SK-N-SH (cell line): ENCODE data around the gene SLC24A3. TPM values are rescaled to one million over a fixed set of nuclear protein-coding genes. Genes with fewer than 3 reads are reported as not detected.

Experiments used
- CTCF ChIA-PET: fragments of 300-600, 350-600 bp; formaldehyde crosslinking; extraction: SDS; loops from one replicate; lab custom pipeline; 2021; lab: Yijun Ruan, JAX
- POLR2A ChIA-PET: fragments of 350-600 bp; sonication (Branson Sonifier 250); formaldehyde crosslinking; extraction: SDS; loops from one replicate; lab custom pipeline; 2020; ENCODE audit warnings: antibody characterized with exemption, inconsistent platforms; lab: Yijun Ruan, JAX
- DNase-seq: peaks from one replicate; pipeline ENCODE4 v3.0.0; 2012
- H2AFZ ChIP-seq: fragments of 200-600 bp; sonication (generic); 2 replicates; pipeline ENCODE4 v1.8.1; 2016; ENCODE audit warnings: antibody characterized with exemption, mild to moderate bottlenecking, low read depth
- H3F3A ChIP-seq: fragments of 200-600 bp; sonication (generic); replicated peaks from 2 replicates; pipeline ENCODE3; 2016; ENCODE audit warnings: antibody characterized with exemption, mild to moderate bottlenecking; ENCODE audit not compliant: insufficient read depth
- H3K27ac ChIP-seq, 2 experiments: fragments of 200-500 bp in 1 of 2; fragments of 200-600 bp in 1 of 2; sonication (Bioruptor generic) in 1 of 2; sonication (generic), shearing (Covaris generic) in 1 of 2; 2 replicates each; pipeline versions ENCODE4 v1.5.1 to v1.6.1; 2014 to 2016; ENCODE audit warnings: low read depth in 2 of 2, inconsistent platforms in 1 of 2, low read length in 1 of 2, mild to moderate bottlenecking in 1 of 2, mixed read lengths in 1 of 2
- H3K27me3 ChIP-seq: fragments of 200-600 bp; sonication (generic), shearing (Covaris generic); 2 replicates; pipeline ENCODE4 v1.6.1; 2016; ENCODE audit warnings: mixed run types; ENCODE audit not compliant: insufficient read depth
- H3K36me3 ChIP-seq, 2 experiments: fragments of 200-500 bp in 1 of 2; fragments of 200-600 bp in 1 of 2; sonication (Bioruptor generic) in 1 of 2; sonication (generic) in 1 of 2; replicated peaks in 1 of 2; 2 replicates each; pipeline versions ENCODE3 to v1.5.1; 2014 to 2016; ENCODE audit warnings: low read length in 1 of 2, mild to moderate bottlenecking in 1 of 2; ENCODE audit not compliant: insufficient read depth in 2 of 2, control insufficient read depth in 1 of 2
- H3K4me1 ChIP-seq, 2 experiments: fragments of 200-500 bp in 1 of 2; fragments of 200-600 bp in 1 of 2; sonication (Bioruptor generic) in 1 of 2; sonication (generic), shearing (Covaris generic) in 1 of 2; 2 replicates each; pipeline versions ENCODE4 v1.5.1 to v1.6.1; 2014 to 2016; ENCODE audit warnings: low read depth in 1 of 2, low read length in 1 of 2, mixed run types in 1 of 2; ENCODE audit not compliant: insufficient read depth in 2 of 2, control insufficient read depth in 1 of 2
- H3K4me2 ChIP-seq: fragments of 200-600 bp; sonication (generic), shearing (Covaris generic); 2 replicates; pipeline ENCODE4 v1.6.1; 2017; ENCODE audit warnings: mixed run types
- H3K4me3 ChIP-seq, 2 experiments: fragments of 200-500 bp in 1 of 2; fragments of 200-600 bp in 1 of 2; sonication (Bioruptor generic) in 1 of 2; sonication (generic), shearing (Covaris generic) in 1 of 2; 2 replicates each; pipeline versions ENCODE4 v1.5.1 to v1.8.1; 2014 to 2016; ENCODE audit warnings: low read depth in 2 of 2, inconsistent platforms in 1 of 2, low read length in 1 of 2, mild to moderate bottlenecking in 1 of 2, mixed read lengths in 1 of 2, moderate library complexity in 1 of 2
- H3K79me2 ChIP-seq: fragments of 200-600 bp; sonication (generic); 2 replicates; pipeline ENCODE4 v1.8.1; 2017; ENCODE audit warnings: mild to moderate bottlenecking; ENCODE audit not compliant: insufficient read depth
- H3K9ac ChIP-seq: fragments of 200-600 bp; sonication (generic); 2 replicates; pipeline ENCODE4 v1.6.1; 2017; ENCODE audit warnings: mixed run types
- H3K9me2 ChIP-seq: fragments of 200-600 bp; sonication (generic); 2 replicates; pipeline ENCODE4 v1.6.1; 2017; ENCODE audit warnings: mixed run types
- H3K9me3 ChIP-seq: fragments of 200-600 bp; sonication (generic); 2 replicates; pipeline ENCODE4 v1.6.1; 2017; ENCODE audit warnings: mixed run types, mild to moderate bottlenecking, moderate library complexity
- H4K20me1 ChIP-seq: fragments of 200-600 bp; sonication (generic); 2 replicates; pipeline ENCODE4 v1.6.1; 2017; ENCODE audit warnings: mild to moderate bottlenecking, mixed run types; ENCODE audit not compliant: insufficient read depth
- EP300 ChIP-seq, 2 experiments: IDR thresholded peaks; 2 replicates each; pipeline versions ENCODE4 v1.4.0 to v1.6.1; 2012; ENCODE audit warnings: borderline replicate concordance in 1 of 2, low read depth in 1 of 2, low read length in 1 of 2
- EZH2phosphoT487 ChIP-seq: fragments of 200-600 bp; sonication (generic); IDR thresholded peaks from 2 replicates; pipeline ENCODE4 v1.6.1; 2017; ENCODE audit warnings: low read depth, mixed run types, mild to moderate bottlenecking, antibody characterized with exemption, moderate library complexity, borderline replicate concordance
- FOSL2 ChIP-seq: IDR thresholded peaks from 2 replicates; pipeline ENCODE4 v1.4.0; 2012; ENCODE audit warnings: low read depth, mild to moderate bottlenecking, moderate library complexity, borderline replicate concordance
- FOXJ3 ChIP-seq: sonication (generic); formaldehyde crosslinking; IDR thresholded peaks from 2 replicates; pipeline ENCODE4 v1.5.1; 2020; ENCODE audit warnings: mild to moderate bottlenecking, missing genetic modification reagents
- FOXM1 ChIP-seq: IDR thresholded peaks from 2 replicates; pipeline ENCODE4 v1.4.0; 2012; ENCODE audit warnings: low read depth, mild to moderate bottlenecking
- IRF3 ChIP-seq: fragments of 150-350 bp; IDR thresholded peaks from 2 replicates; pipeline ENCODE4 v1.6.1; 2016; ENCODE audit warnings: mild to moderate bottlenecking, low read depth, low read length
- NFIC ChIP-seq: IDR thresholded peaks from 2 replicates; pipeline ENCODE4 v1.4.0; 2012; ENCODE audit warnings: borderline replicate concordance
- NRF1 ChIP-seq: IDR thresholded peaks from 2 replicates; pipeline ENCODE4 v1.6.1; 2012; ENCODE audit warnings: low read depth, mild to moderate bottlenecking, low read length
- POLR2AphosphoS5 ChIP-seq: IDR thresholded peaks from 2 replicates; pipeline ENCODE4 v1.6.1; 2012; ENCODE audit warnings: low read depth, low read length
- RAD21 ChIP-seq: IDR thresholded peaks from 2 replicates; pipeline ENCODE4 v1.6.1; 2012; ENCODE audit warnings: mild to moderate bottlenecking, low read length
- RCOR1 ChIP-seq: fragments of 150-350 bp; IDR thresholded peaks from 2 replicates; pipeline ENCODE4 v1.6.1; 2017; ENCODE audit warnings: antibody characterized with exemption, low read length
- REST ChIP-seq: IDR thresholded peaks from 2 replicates; pipeline ENCODE4 v1.6.1; 2012; ENCODE audit warnings: mild to moderate bottlenecking, low read depth, low read length, moderate library complexity
- RXRA ChIP-seq: IDR thresholded peaks from 2 replicates; pipeline ENCODE4 v1.4.0; 2012; ENCODE audit warnings: low read depth, mild to moderate bottlenecking, borderline replicate concordance
- SIN3A ChIP-seq: IDR thresholded peaks from 2 replicates; pipeline ENCODE4 v1.6.1; 2012; ENCODE audit warnings: low read depth, mild to moderate bottlenecking, low read length, moderate library complexity, borderline replicate concordance
- TEAD4 ChIP-seq: IDR thresholded peaks from 2 replicates; pipeline ENCODE4 v1.4.0; 2012; ENCODE audit warnings: mild to moderate bottlenecking, borderline replicate concordance; ENCODE audit not compliant: insufficient read depth
- ZBTB33 ChIP-seq: IDR thresholded peaks from 2 replicates; pipeline ENCODE4 v1.4.0; 2012; ENCODE audit warnings: low read depth, borderline replicate concordance
- WGBS: methylation state at CpG from one replicate; pipeline ENCODE4 v1.1.6; 2017; ENCODE audit warnings: low lambda C conversion rate; 5-methylcytosine and 5-hydroxymethylcytosine counted together
- polyA plus RNA-seq, 3 experiments: library from polyadenylated mRNA; depleted of rRNA; stranded (reverse); fragments of >200 nt; gene quantifications; 2 replicates each; pipeline ENCODE4 v1.2.3, GENCODE V29; 2012

SLC24A3 gene
- polyA plus RNA-seq, 1 of the 3 experiments (the other 2 are of a cell fraction) = not detected

GRCh38 chr20:19683822-19684221, 471.4 kb downstream of the SLC24A3 start:
- 21% methylated on average over 3 of the region's 3 CpGs for WGBS
- DNase-seq = no peak
- CTCF ChIA-PET = interaction anchor here (0.9 to 4.9 kb wide), 3 partner anchors 9 to 311 kb away, joined by 3 to 14 read pairs (median 12); no protein-coding TSS in a partner anchor
- H3K36me3 ChIP-seq = no peaks in the 10 kb centered on the region
- no peak overlapping the region for H3K9ac ChIP-seq
- no peaks in the 10 kb centered on the region for H3K79me2 ChIP-seq
- TF ChIP-seq IRF3 (no peak), TEAD4 (no peak), EP300 (IDR thresholded peaks at IDR 0.05; ENCODE audit: borderline replicate concordance in 1 of 2, low read depth in 1 of 2, low read length in 1 of 2) (no peak), POLR2AphosphoS5 (no peak), FOXJ3 (CRISPR knock-in tag) (no peak), ZBTB33 (no peak), RXRA (no peak), FOSL2 (no peak), NRF1 (no peak), SIN3A (no peak), EZH2phosphoT487 (no peak), RCOR1 (no peak), NFIC (no peak), FOXM1 (no peak), REST (no peak), RAD21 (no peak)
- TF ChIP-seq, all 33 proteins: peak for 0
- Histone ChIP-seq H3K4me1 (0 out of 4 replicates have a peak, but pooled peaks cover 0 to 5% of the 10 kb centered on the region in 2 experiments), H2AFZ (no peak overlapping the region), H3K27me3 (peaks cover 17% of the 10 kb centered on the region; the same call in 1 of the 2 replicates), H3K4me2 (no peak overlapping the region), H3K4me3 (no peak overlapping the region), H3K9me2 (no peaks in the 10 kb centered on the region), H3F3A (no peaks in the 10 kb centered on the region), H3K27ac (no peak overlapping the region), H4K20me1 (no peaks in the 10 kb centered on the region), H3K9me3 (no peaks in the 10 kb centered on the region)
- POLR2A ChIA-PET = no interaction called here
